ENCODE results near the gene MYO7B.

DNA sequence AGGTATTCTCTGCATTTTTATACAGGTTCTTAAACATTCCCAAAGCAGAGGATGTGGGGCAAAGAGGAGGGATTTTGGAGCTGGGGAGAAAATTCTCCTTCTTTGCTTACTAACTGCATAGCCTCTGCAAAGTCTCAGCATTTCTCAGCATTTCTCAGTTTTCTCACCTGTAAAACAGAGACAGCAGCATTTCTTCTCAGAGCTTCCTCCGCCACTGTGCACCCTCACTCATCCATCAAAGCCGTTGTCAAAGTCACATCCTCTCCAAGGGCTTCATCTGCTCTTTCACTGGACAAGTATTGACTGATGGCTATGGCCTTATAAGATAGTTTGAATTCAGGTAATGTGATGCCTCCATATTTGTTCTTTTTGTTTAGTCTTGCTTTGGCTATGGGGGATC is 17.4 kb downstream of the MYO7B start:
- TF ChIP-seq ZFP3 (CRISPR knock-in tag; IDR thresholded peaks at IDR 0.05), result no peak
- TF ChIP-seq SNAI2 (CRISPR knock-in tag; IDR thresholded peaks at IDR 0.05), result no peak
- TF ChIP-seq, protein P1, sequence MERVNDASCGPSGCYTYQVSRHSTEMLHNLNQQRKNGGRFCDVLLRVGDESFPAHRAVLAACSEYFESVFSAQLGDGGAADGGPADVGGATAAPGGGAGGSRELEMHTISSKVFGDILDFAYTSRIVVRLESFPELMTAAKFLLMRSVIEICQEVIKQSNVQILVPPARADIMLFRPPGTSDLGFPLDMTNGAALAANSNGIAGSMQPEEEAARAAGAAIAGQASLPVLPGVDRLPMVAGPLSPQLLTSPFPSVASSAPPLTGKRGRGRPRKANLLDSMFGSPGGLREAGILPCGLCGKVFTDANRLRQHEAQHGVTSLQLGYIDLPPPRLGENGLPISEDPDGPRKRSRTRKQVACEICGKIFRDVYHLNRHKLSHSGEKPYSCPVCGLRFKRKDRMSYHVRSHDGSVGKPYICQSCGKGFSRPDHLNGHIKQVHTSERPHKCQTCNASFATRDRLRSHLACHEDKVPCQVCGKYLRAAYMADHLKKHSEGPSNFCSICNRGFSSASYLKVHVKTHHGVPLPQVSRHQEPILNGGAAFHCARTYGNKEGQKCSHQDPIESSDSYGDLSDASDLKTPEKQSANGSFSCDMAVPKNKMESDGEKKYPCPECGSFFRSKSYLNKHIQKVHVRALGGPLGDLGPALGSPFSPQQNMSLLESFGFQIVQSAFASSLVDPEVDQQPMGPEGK (CRISPR knock-in tag; IDR thresholded peaks at IDR 0.05; ENCODE audit: borderline replicate concordance), result no peak
- no peak for TF ChIP-seq ZFP30 (CRISPR knock-in tag; IDR thresholded peaks at IDR 0.05)
- TF ChIP-seq ZNF565 (CRISPR knock-in tag; conservative IDR thresholded peaks at IDR 0.05; ENCODE audit: low read depth), result no peak
- no peak for TF ChIP-seq RARB (CRISPR knock-in tag; IDR thresholded peaks at IDR 0.05)
- no peak for TF ChIP-seq TCF4 (CRISPR knock-in tag; IDR thresholded peaks at IDR 0.05; ENCODE audit: borderline replicate concordance)
- TF ChIP-seq ISL1 (CRISPR knock-in tag; IDR thresholded peaks at IDR 0.05), result no peak
- no peak for TF ChIP-seq ESRRG (CRISPR knock-in tag; IDR thresholded peaks at IDR 0.05)
- TF ChIP-seq, protein P2, sequence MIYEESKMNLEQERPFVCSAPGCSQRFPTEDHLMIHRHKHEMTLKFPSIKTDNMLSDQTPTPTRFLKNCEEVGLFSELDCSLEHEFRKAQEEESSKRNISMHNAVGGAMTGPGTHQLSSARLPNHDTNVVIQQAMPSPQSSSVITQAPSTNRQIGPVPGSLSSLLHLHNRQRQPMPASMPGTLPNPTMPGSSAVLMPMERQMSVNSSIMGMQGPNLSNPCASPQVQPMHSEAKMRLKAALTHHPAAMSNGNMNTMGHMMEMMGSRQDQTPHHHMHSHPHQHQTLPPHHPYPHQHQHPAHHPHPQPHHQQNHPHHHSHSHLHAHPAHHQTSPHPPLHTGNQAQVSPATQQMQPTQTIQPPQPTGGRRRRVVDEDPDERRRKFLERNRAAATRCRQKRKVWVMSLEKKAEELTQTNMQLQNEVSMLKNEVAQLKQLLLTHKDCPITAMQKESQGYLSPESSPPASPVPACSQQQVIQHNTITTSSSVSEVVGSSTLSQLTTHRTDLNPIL (CRISPR knock-in tag; IDR thresholded peaks at IDR 0.05; ENCODE audit: low read depth), result no peak
- no peak for TF ChIP-seq OSR1 (CRISPR knock-in tag; IDR thresholded peaks at IDR 0.05)
- no peak for TF ChIP-seq TOX (CRISPR knock-in tag; IDR thresholded peaks at IDR 0.05; ENCODE audit: borderline replicate concordance)

All from SK-N-SH treated with all-trans-retinoic acid at 6 μM for 48 hours (cell line).